Mesenchymal stem cell (in vitro differentiated cells and primary cell): ENCODE measurements around the gene DHCR7.

ENCODE experiments used
- DNase-seq: peaks from one replicate; pipeline ENCODE4 v3.0.0-alpha.2; 2013
- H2AFZ ChIP-seq: one replicate; pipeline ENCODE4 v1.6.1; 2013; ENCODE audit warnings: low read depth, mild to moderate bottlenecking, control low read depth, inconsistent platforms, low read length, moderate library complexity
- H2AK5ac ChIP-seq: 2 replicates; pipeline ENCODE4 v1.6.1; 2013; ENCODE audit warnings: low read length, moderate library complexity, mild to moderate bottlenecking, inconsistent platforms; ENCODE audit not compliant: severe bottlenecking
- H2BK120ac ChIP-seq: one replicate; pipeline ENCODE4 v1.6.1; 2013; ENCODE audit warnings: low read depth, mild to moderate bottlenecking, inconsistent platforms, low read length, moderate library complexity
- H2BK12ac ChIP-seq, 2 experiments: one replicate each; pipeline ENCODE4 v1.6.1; 2013; ENCODE audit warnings: inconsistent platforms in 2 of 2, low read length in 2 of 2, mild to moderate bottlenecking in 2 of 2, moderate library complexity in 2 of 2, control low read depth in 1 of 2
- H2BK15ac ChIP-seq: one replicate; pipeline ENCODE4 v1.6.1; 2013; ENCODE audit warnings: mild to moderate bottlenecking, low read depth, inconsistent platforms; ENCODE audit not compliant: poor library complexity, severe bottlenecking
- H2BK5ac ChIP-seq: 2 replicates; pipeline ENCODE4 v1.6.1; 2013; ENCODE audit warnings: low read depth, mild to moderate bottlenecking, low read length, control low read depth, inconsistent platforms; ENCODE audit not compliant: poor library complexity, severe bottlenecking
- H3K14ac ChIP-seq, 2 experiments: one replicate each; pipeline ENCODE4 v1.6.1; 2013; ENCODE audit warnings: inconsistent platforms in 2 of 2, low read length in 2 of 2, control low read depth in 1 of 2, mild to moderate bottlenecking in 1 of 2, moderate library complexity in 1 of 2
- H3K18ac ChIP-seq, 2 experiments: one replicate each; pipeline ENCODE4 v1.6.1; 2013; ENCODE audit warnings: inconsistent platforms in 2 of 2, low read length in 2 of 2, control low read depth in 1 of 2, low read depth in 1 of 2, mild to moderate bottlenecking in 1 of 2
- H3K23ac ChIP-seq, 2 experiments: one replicate each; pipeline ENCODE4 v1.6.1; 2013; ENCODE audit warnings: inconsistent platforms in 2 of 2, low read length in 2 of 2, mild to moderate bottlenecking in 2 of 2, moderate library complexity in 2 of 2, control low read depth in 1 of 2
- H3K27ac ChIP-seq: 2 replicates; pipeline ENCODE4 v1.5.1; 2013; ENCODE audit warnings: mild to moderate bottlenecking, moderate library complexity, low read length, control low read depth, inconsistent platforms; ENCODE audit not compliant: poor library complexity, severe bottlenecking
- H3K27me3 ChIP-seq, 2 experiments: 2 replicates each; pipeline versions ENCODE4 v1.6.1 to v1.7.0; 2013; ENCODE audit warnings: low read length in 2 of 2, mild to moderate bottlenecking in 2 of 2, moderate library complexity in 2 of 2, control low read depth in 1 of 2, inconsistent platforms in 1 of 2; ENCODE audit not compliant: control insufficient read depth in 1 of 2, insufficient read depth in 1 of 2
- H3K36me3 ChIP-seq, 2 experiments: 2 replicates each; pipeline versions ENCODE4 v1.6.1 to v1.7.0; 2013; ENCODE audit warnings: low read length in 2 of 2, control low read depth in 1 of 2, inconsistent platforms in 1 of 2, low read depth in 1 of 2, mild to moderate bottlenecking in 1 of 2; ENCODE audit not compliant: insufficient read depth in 2 of 2, control insufficient read depth in 1 of 2
- H3K4ac ChIP-seq, 2 experiments: one replicate each; pipeline ENCODE4 v1.6.1; 2013; ENCODE audit warnings: inconsistent platforms in 2 of 2, low read length in 2 of 2, mild to moderate bottlenecking in 2 of 2, moderate library complexity in 2 of 2, control low read depth in 1 of 2, low read depth in 1 of 2
- H3K4me1 ChIP-seq: 2 replicates; pipeline ENCODE4 v1.6.1; 2013; ENCODE audit warnings: low read depth, low read length, control low read depth; ENCODE audit not compliant: control insufficient read depth, insufficient read depth
- H3K4me2 ChIP-seq: 2 replicates; pipeline ENCODE4 v1.6.1; 2013; ENCODE audit warnings: low read length, mild to moderate bottlenecking, inconsistent platforms; ENCODE audit not compliant: poor library complexity, severe bottlenecking
- H3K4me3 ChIP-seq, 2 experiments: 2 replicates each; pipeline versions ENCODE4 v1.5.1 to v1.7.0; 2013; ENCODE audit warnings: low read length in 2 of 2, mild to moderate bottlenecking in 2 of 2, control low read depth in 1 of 2, low read depth in 1 of 2; ENCODE audit not compliant: insufficient read depth in 1 of 2
- H3K79me1 ChIP-seq: replicated peaks from 2 replicates; pipeline ENCODE4 v1.6.1; 2013; ENCODE audit warnings: mild to moderate bottlenecking, control low read depth, low read length, inconsistent platforms; ENCODE audit not compliant: poor library complexity, severe bottlenecking
- H3K9ac ChIP-seq: 2 replicates; pipeline ENCODE4 v1.7.0; 2013; ENCODE audit warnings: mild to moderate bottlenecking, low read length, moderate library complexity
- H3K9me3 ChIP-seq: 2 replicates; pipeline ENCODE4 v1.7.0; 2013; ENCODE audit warnings: mild to moderate bottlenecking, low read length; ENCODE audit not compliant: control insufficient read depth
- H4K8ac ChIP-seq: one replicate; pipeline ENCODE4 v1.6.1; 2013; ENCODE audit warnings: inconsistent platforms, mild to moderate bottlenecking, low read length, moderate library complexity
- H4K91ac ChIP-seq: one replicate; pipeline ENCODE4 v1.6.1; 2013; ENCODE audit warnings: mild to moderate bottlenecking, low read length, inconsistent platforms
- WGBS: methylation state at CpG from one replicate; pipeline ENCODE4 v1.1.7; 2013; ENCODE audit warnings: mixed read lengths; 5-methylcytosine and 5-hydroxymethylcytosine counted together

The DHCR7 gene

GRCh38 chr11:71458146-71459070 lies 10.2 kb upstream of the DHCR7 start:
- Histone ChIP-seq H2BK15ac (no peak overlapping the region), H3K4me3 (no peak overlapping the region), H3K14ac (no peak overlapping the region), H4K8ac (no peak overlapping the region), H3K27ac (no peak overlapping the region), H3K9me3 (no peaks in the 10 kb centered on the region), H3K36me3 (peaks cover 66 to 81% of the 10 kb centered on the region in 2 experiments), H4K91ac (no peak overlapping the region), H3K4me2 (no peak overlapping the region), H3K9ac (no peak overlapping the region), H3K27me3 (no peaks in the 10 kb centered on the region), H2BK120ac (no peak overlapping the region), H2AFZ (no peak overlapping the region), H3K4me1 (peaks cover 10% of the 10 kb centered on the region), H2BK12ac (no peak overlapping the region), H3K79me1 (peaks cover 53% of the 10 kb centered on the region), H3K18ac (no peak overlapping the region), H2BK5ac (no peak overlapping the region), H3K23ac (no peak overlapping the region), H2AK5ac (no peak overlapping the region), H3K4ac (no peak overlapping the region)
- WGBS = 97% methylated on average over 26 of the region's 26 CpGs
- DNase-seq = no peak

DNA sequence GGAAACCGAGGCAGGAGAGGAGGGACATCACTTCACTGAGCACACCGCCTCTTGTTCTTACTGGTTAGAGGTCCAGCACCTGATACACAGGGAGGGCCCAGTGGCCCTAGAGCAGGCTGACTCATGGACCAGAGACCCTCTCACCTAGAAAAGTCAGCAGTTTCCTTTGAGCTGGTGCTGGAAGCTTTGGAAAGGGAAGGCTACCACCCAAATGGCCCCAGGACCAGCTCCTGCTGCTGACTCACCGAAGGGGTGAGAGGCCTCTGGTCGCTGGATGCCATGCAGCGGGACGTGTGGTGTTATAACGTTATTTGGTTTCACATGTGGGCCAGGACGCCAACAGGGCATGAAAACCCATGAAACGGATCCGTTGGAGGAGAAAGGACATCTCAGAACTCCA lies 8.6 kb upstream of the DHCR7 start:
- H4K91ac ChIP-seq = no peak overlapping the region
- H2AK5ac ChIP-seq = no peak overlapping the region
- no peak overlapping the region for H2AFZ ChIP-seq
- no peak overlapping the region for H3K27ac ChIP-seq
- H3K27me3 ChIP-seq = no peaks in the 10 kb centered on the region
- no peak overlapping the region for H3K9ac ChIP-seq
- no peak overlapping the region for H3K4me2 ChIP-seq
- H3K4ac ChIP-seq = no peak overlapping the region
- no peak overlapping the region for H2BK5ac ChIP-seq
- H4K8ac ChIP-seq = no peak overlapping the region
- H3K9me3 ChIP-seq = no peaks in the 10 kb centered on the region
- WGBS = 98% methylated on average over 8 of the region's 10 CpGs
- DNase-seq = no peak
- H2BK12ac ChIP-seq = no peak overlapping the region
- peaks cover 52 to 71% of the 10 kb centered on the region in 2 experiments for H3K36me3 ChIP-seq
- H3K14ac ChIP-seq = no peak overlapping the region
- H3K4me1 ChIP-seq = peaks cover 12% of the 10 kb centered on the region
- H3K18ac ChIP-seq = no peak overlapping the region
- H3K4me3 ChIP-seq = no peak overlapping the region
- peaks cover 46% of the 10 kb centered on the region for H3K79me1 ChIP-seq
- no peak overlapping the region for H3K23ac ChIP-seq
- H2BK120ac ChIP-seq = no peak overlapping the region
- no peak overlapping the region for H2BK15ac ChIP-seq

DNA sequence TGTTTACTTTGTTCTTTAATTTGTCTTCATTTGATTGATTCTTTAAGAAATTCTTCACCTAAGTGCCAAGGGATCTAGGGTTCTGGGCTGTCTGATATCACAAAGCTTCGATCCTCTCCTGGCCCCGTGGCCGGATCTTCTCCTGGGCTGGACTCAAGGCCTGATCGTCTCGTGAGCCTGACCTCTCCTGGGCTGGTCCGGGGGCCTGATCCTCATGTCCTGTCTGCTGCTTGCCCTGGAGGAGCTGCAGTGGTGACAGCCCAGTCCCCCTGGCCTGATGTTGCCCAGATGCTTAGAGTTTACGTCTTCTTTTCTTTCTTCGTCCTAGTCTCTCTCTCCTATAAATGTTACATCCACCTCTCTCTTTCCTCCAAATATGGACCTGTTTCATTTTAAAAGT lies 8.1 kb upstream of the DHCR7 start:
- Histone ChIP-seq H3K9me3 (no peaks in the 10 kb centered on the region), H3K23ac (no peak overlapping the region), H3K27ac (no peak overlapping the region), H2AK5ac (no peak overlapping the region), H2BK5ac (no peak overlapping the region), H2AFZ (no peak overlapping the region), H4K91ac (no peak overlapping the region), H3K4me1 (peaks cover 12% of the 10 kb centered on the region), H4K8ac (no peak overlapping the region), H3K36me3 (peaks cover 51 to 68% of the 10 kb centered on the region in 2 experiments), H3K4me3 (no peak overlapping the region), H3K9ac (no peak overlapping the region), H3K14ac (no peak overlapping the region), H2BK12ac (no peak overlapping the region), H3K4me2 (no peak overlapping the region), H2BK120ac (no peak overlapping the region), H3K18ac (no peak overlapping the region), H2BK15ac (no peak overlapping the region), H3K4ac (no peak overlapping the region), H3K79me1 (peaks cover 44% of the 10 kb centered on the region), H3K27me3 (no peaks in the 10 kb centered on the region)
- no peak for DNase-seq
- whole genome bisulfite sequencing = 86% methylated on average over 6 of the region's 8 CpGs

GRCh38 chr11:71454470-71455113 lies 6.4 kb upstream of the DHCR7 start:
- Histone ChIP-seq H4K8ac (no peak overlapping the region), H2BK15ac (no peak overlapping the region), H3K27me3 (no peaks in the 10 kb centered on the region), H3K4me2 (no peak overlapping the region), H2BK12ac (no peak overlapping the region), H3K23ac (no peak overlapping the region), H3K9me3 (no peaks in the 10 kb centered on the region), H2AFZ (no peak overlapping the region), H3K27ac (no peak overlapping the region), H3K4me3 (peak overlapping the region in 1 of 2 experiments; percentile 94), H3K18ac (no peak overlapping the region), H2BK5ac (no peak overlapping the region), H2AK5ac (no peak overlapping the region), H3K4me1 (peaks cover 12% of the 10 kb centered on the region), H2BK120ac (no peak overlapping the region), H3K14ac (no peak overlapping the region), H3K4ac (no peak overlapping the region), H3K36me3 (peaks cover 41 to 51% of the 10 kb centered on the region in 2 experiments), H3K9ac (no peak overlapping the region), H3K79me1 (peaks cover 37% of the 10 kb centered on the region), H4K91ac (no peak overlapping the region)
- DNase-seq = no peak
- 75% methylated on average over 6 of the region's 7 CpGs for WGBS
